Smooth muscle cell of the umbilical artery (primary cell): ENCODE results near the gene EIF4E3. TPM values are rescaled to one million over a fixed set of nuclear protein-coding genes. Genes with fewer than 3 reads are reported as not detected.

ENCODE experiments used
- total RNA-seq: library from RNA; depleted of rRNA; stranded (reverse); fragments of >200 nt; gene quantifications from 2 replicates; pipeline ENCODE4 v1.2.3, GENCODE V29; 2014

The EIF4E3 gene
- 1.2 TPM in 2 replicates for total RNA-seq

DNA sequence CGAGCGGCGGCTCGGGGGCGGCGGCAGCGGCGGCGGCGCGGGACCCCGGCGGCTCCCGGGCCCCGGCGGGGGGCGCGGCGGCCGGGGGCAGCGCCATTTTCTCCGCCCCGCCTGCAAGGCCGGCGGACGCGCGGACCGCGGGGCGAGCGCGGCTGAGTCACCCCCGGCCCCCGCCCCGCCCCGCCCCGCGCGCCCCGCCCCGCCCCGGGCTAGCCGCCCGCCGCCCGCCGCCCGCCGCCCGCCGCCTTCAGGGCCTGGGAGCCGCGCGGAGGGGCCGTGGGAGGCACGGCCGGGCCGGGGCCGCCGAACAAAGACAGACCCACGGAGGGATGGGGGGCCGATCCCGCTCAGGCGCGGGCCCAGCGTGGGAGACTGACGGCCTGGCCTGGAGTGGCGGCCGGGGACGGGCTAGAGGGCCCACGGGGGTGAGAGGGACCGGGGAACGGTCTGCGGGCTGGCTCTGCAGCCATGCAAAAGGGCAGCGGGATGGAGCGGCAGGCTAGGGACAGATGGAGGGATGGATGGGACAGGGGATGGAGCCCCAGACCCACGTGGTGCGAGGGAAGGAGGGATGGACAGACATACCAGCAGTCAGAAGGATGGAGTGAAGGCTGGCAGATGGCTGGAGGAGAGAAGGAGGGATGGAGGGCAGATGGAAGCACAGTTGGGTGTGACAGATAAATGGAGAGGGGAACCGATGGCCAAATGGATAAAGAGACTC is at the start of gene EIF4E3:
Gene EIF4E3 (minus strand): TSS at position 132 of the 721 bp plus-strand sequence. CDS start 35 bp downstream, at position 97.

DNA sequence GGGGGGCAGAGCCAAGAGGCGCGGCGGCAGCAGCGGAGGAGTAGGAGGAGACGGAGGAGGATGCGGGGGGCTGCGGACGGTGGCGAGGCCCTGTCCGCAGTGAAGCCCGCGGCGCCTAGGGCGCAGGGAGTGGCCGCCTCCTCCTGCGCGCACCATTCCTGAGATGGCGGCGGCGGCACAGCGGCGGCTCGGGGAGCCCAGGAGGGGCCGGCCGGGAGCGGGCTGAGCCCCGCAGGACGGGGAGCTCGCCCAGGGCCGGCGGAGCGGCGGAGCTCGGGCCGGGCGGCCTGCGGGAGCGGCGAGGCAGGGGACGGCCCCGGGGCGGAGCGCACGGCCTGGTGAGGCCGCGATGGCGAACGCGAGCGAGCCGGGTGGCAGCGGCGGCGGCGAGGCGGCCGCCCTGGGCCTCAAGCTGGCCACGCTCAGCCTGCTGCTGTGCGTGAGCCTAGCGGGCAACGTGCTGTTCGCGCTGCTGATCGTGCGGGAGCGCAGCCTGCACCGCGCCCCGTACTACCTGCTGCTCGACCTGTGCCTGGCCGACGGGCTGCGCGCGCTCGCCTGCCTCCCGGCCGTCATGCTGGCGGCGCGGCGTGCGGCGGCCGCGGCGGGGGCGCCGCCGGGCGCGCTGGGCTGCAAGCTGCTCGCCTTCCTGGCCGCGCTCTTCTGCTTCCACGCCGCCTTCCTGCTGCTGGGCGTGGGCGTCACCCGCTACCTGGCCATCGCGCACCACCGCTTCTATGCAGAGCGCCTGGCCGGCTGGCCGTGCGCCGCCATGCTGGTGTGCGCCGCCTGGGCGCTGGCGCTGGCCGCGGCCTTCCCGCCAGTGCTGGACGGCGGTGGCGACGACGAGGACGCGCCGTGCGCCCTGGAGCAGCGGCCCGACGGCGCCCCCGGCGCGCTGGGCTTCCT is 28.8 kb upstream of the EIF4E3 start, which contains the start of gene GPR27:
Gene GPR27 (plus strand): TSS at position 155 of the 909 bp plus-strand sequence. CDS start 195 bp downstream, at position 350.

Other genes starting within 250 kb of the EIF4E3 start
- gene FOXP1, start 141.7 kb downstream of the EIF4E3 start, total RNA-seq = 65.9 and 126 TPM in 2 replicates
- not detected in 2 replicates for gene GPR27, start 28.5 kb upstream of the EIF4E3 start, total RNA-seq
- not detected in 2 replicates for gene PROK2, start 59.7 kb upstream of the EIF4E3 start, total RNA-seq